IMR-90 (cell line): ENCODE data around the gene MTUS2. TPM values are rescaled to one million over a fixed set of nuclear protein-coding genes. Genes with fewer than 3 reads are reported as not detected.

ENCODE experiments used
- ATAC-seq: fragments of 200-7000 bp; cut with Tn5 transposase; 2 replicates; pipeline ENCODE4 v1.9.1; 2020; ENCODE audit warnings: low read depth, mild to moderate bottlenecking, moderate library complexity
- BruUV-seq: library from RNA; stranded (reverse); fragments of 400-500 nt; replicated peaks from 2 replicates; lab custom pipeline; 2021; lab: Mats Ljungman, UMichigan
- CTCF ChIA-PET: fragments of 300-600 bp; formaldehyde crosslinking; extraction: SDS; loops from one replicate; lab custom pipeline; 2021; ENCODE audit warnings: antibody characterized with exemption; lab: Yijun Ruan, JAX
- POLR2A ChIA-PET: fragments of 300-600 bp; sonication (Branson Sonifier 250); formaldehyde crosslinking; loops from one replicate; lab custom pipeline; 2022; ENCODE audit warnings: antibody characterized with exemption; ENCODE audit not compliant: unreplicated experiment; lab: Charles Lee
- DNase-seq: peaks from one replicate; pipeline ENCODE4 v3.0.0; 2013
- H2AFZ ChIP-seq: replicated peaks from 2 replicates; pipeline ENCODE3; 2013; ENCODE audit warnings: low read length, mild to moderate bottlenecking; ENCODE audit not compliant: poor library complexity
- H2AK5ac ChIP-seq: 2 replicates; pipeline ENCODE4 v1.6.1; 2013; ENCODE audit warnings: low read depth, low read length, inconsistent platforms
- H2AK9ac ChIP-seq: replicated peaks from 2 replicates; pipeline ENCODE3; 2013; ENCODE audit warnings: mild to moderate bottlenecking, low read depth, low read length, moderate library complexity; ENCODE audit not compliant: poor library complexity
- H2BK120ac ChIP-seq: 2 replicates; pipeline ENCODE4 v1.6.1; 2013; ENCODE audit warnings: low read depth, low read length, inconsistent platforms
- H2BK15ac ChIP-seq: 3 replicates; pipeline ENCODE4 v1.6.1; 2013; ENCODE audit warnings: low read depth, low read length, inconsistent platforms
- H2BK20ac ChIP-seq: 2 replicates; pipeline ENCODE4 v1.6.1; 2013; ENCODE audit warnings: low read depth, mild to moderate bottlenecking, inconsistent platforms, low read length, moderate library complexity
- H2BK5ac ChIP-seq: 2 replicates; pipeline ENCODE4 v1.6.1; 2013; ENCODE audit warnings: mild to moderate bottlenecking, low read depth, low read length, inconsistent platforms; ENCODE audit not compliant: poor library complexity, severe bottlenecking
- H3K14ac ChIP-seq: replicated peaks from 2 replicates; pipeline ENCODE4 v1.6.1; 2013; ENCODE audit warnings: low read depth, low read length, inconsistent platforms
- H3K18ac ChIP-seq: 2 replicates; pipeline ENCODE4 v1.6.1; 2013; ENCODE audit warnings: low read depth, low read length, control low read depth
- H3K23ac ChIP-seq: 2 replicates; pipeline ENCODE4 v1.6.1; 2013; ENCODE audit warnings: low read depth, low read length, inconsistent platforms
- H3K27ac ChIP-seq: 2 replicates; pipeline ENCODE4 v1.5.1; 2013; ENCODE audit warnings: mild to moderate bottlenecking, control low read depth, low read length; ENCODE audit not compliant: insufficient read depth
- H3K27me3 ChIP-seq: 2 replicates; pipeline ENCODE4 v1.6.1; 2013; ENCODE audit warnings: low read length; ENCODE audit not compliant: control insufficient read depth, insufficient read depth
- H3K36me3 ChIP-seq: 2 replicates; pipeline ENCODE4 v1.6.1; 2013; ENCODE audit warnings: low read length, mixed read lengths; ENCODE audit not compliant: control insufficient read depth, insufficient read depth
- H3K4ac ChIP-seq: 2 replicates; pipeline ENCODE4 v1.6.1; 2013; ENCODE audit warnings: low read depth, low read length, inconsistent platforms
- H3K4me1 ChIP-seq: 2 replicates; pipeline ENCODE4 v1.6.1; 2013; ENCODE audit warnings: low read length, mixed read lengths; ENCODE audit not compliant: control insufficient read depth, insufficient read depth
- H3K4me2 ChIP-seq: 2 replicates; pipeline ENCODE4 v1.6.1; 2013; ENCODE audit warnings: low read depth, mild to moderate bottlenecking, control low read depth, low read length, moderate library complexity
- H3K4me3 ChIP-seq: 2 replicates; pipeline ENCODE4 v1.5.1; 2013; ENCODE audit warnings: low read depth, mild to moderate bottlenecking, control low read depth, low read length, moderate library complexity; ENCODE audit not compliant: insufficient read depth
- H3K56ac ChIP-seq: 2 replicates; pipeline ENCODE4 v1.6.1; 2013; ENCODE audit warnings: low read length, inconsistent platforms; ENCODE audit not compliant: insufficient read depth; ENCODE audit errors: extremely low read depth
- H3K79me1 ChIP-seq, 2 experiments: 2 replicates each; pipeline ENCODE4 v1.6.1; 2013; ENCODE audit warnings: low read length in 2 of 2, inconsistent platforms in 1 of 2, low read depth in 1 of 2
- H3K9ac ChIP-seq: 2 replicates; pipeline ENCODE4 v1.6.1; 2013; ENCODE audit warnings: low read depth, low read length, control low read depth
- H3K9me1 ChIP-seq: 2 replicates; pipeline ENCODE4 v1.6.1; 2013; ENCODE audit warnings: low read length, inconsistent platforms; ENCODE audit not compliant: insufficient read depth
- H3K9me3 ChIP-seq: 2 replicates; pipeline ENCODE4 v1.6.1; 2013; ENCODE audit warnings: low read length; ENCODE audit not compliant: control insufficient read depth, insufficient read depth
- H4K20me1 ChIP-seq: 2 replicates; pipeline ENCODE4 v1.6.1; 2013; ENCODE audit warnings: low read length, inconsistent platforms; ENCODE audit not compliant: insufficient read depth
- H4K5ac ChIP-seq: 2 replicates; pipeline ENCODE4 v1.6.1; 2013; ENCODE audit warnings: mild to moderate bottlenecking, low read depth, low read length, control low read depth
- H4K8ac ChIP-seq, 2 experiments: 2 replicates each; pipeline ENCODE4 v1.6.1; 2013; ENCODE audit warnings: low read depth in 2 of 2, low read length in 2 of 2, control low read depth in 1 of 2, inconsistent platforms in 1 of 2
- H4K91ac ChIP-seq: 2 replicates; pipeline ENCODE4 v1.6.1; 2013; ENCODE audit warnings: low read depth, low read length, inconsistent platforms; ENCODE audit not compliant: insufficient read depth
- RAD21 ChIP-seq: IDR thresholded peaks from 2 replicates; pipeline ENCODE4 v1.6.1; 2012; ENCODE audit warnings: low read length, improper control_type of control experiment
- WGBS, 2 experiments: methylation state at CpG; one replicate each; pipeline versions ENCODE4 v1.1.5 to v1.1.7; 2013; ENCODE audit warnings: missing lambda C conversion rate in 2 of 2; ENCODE audit not compliant: insufficient read length in 1 of 2; ENCODE audit errors: extremely low coverage in 2 of 2; 5-methylcytosine and 5-hydroxymethylcytosine counted together
- dilution Hi-C: fragments of 300-500 bp; cut with HindIII; formaldehyde crosslinking; loops from one replicate; pipeline ENCODE4 v1.14.3; 2018; ENCODE audit warnings: low sequenced_read_pairs; ENCODE audit not compliant: unreplicated experiment
- in situ Hi-C: fragments of 300-500 bp; cut with MboI; formaldehyde crosslinking; loops from 3 replicates; pipeline ENCODE4 v1.14.3; 2019; ENCODE audit warnings: low sequenced_read_pairs, inconsistent platforms, mixed read lengths
- intact Hi-C: fragments of 100-400 bp; cut with micrococcal nuclease; formaldehyde crosslinking; loops from 2 replicates; pipeline ENCODE4 v1.10.0; 2022
- polyA plus RNA-seq, 3 experiments: library from polyadenylated mRNA; depleted of rRNA; stranded (reverse); fragments of >200 nt; gene quantifications; 2 replicates each; pipeline ENCODE4 v1.2.3, GENCODE V29; 2012; ENCODE audit warnings: low replicate concordance in 1 of 3
- total RNA-seq: library from RNA; depleted of rRNA; stranded (reverse); fragments of >200 nt; gene quantifications from 2 replicates; pipeline ENCODE4 v1.2.3, GENCODE V29; 2012

Gene MTUS2
- total and polyA plus RNA-seq, 2 of the 4 experiments (the other 2 are of a cell fraction): under 0.01 to 0.02 TPM

DNA sequence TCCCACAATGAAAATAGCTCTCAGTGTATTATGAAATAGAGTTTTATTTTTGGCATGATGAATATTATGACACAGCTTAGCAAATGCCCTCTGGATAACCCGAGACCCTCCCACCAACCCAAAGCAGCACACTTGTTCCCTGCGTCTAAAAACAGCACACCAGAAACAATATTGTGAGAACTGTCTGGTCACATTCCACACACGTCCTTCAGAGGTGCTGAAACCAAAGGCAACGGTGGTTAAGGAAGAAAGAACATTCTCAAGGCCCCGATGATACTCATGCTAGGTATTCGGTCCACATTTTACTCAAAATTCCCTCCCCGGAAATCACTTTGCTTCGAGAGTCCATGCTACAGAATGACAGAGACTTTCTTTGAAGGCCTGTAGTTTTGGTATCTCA is 618.6 kb downstream of the MTUS2 start:
- no peak overlapping the region for H3K23ac ChIP-seq
- H3K27me3 ChIP-seq: peaks cover 5% of the 10 kb centered on the region; the same call in 1 of the 2 replicates
- H3K9ac ChIP-seq: no peak overlapping the region
- no peak overlapping the region for H2BK120ac ChIP-seq
- H3K9me1 ChIP-seq: peaks cover 15% of the 10 kb centered on the region; the same call in 1 of the 2 replicates
- no peaks in the 10 kb centered on the region for H3K36me3 ChIP-seq
- H4K8ac ChIP-seq: no peak overlapping the region
- in situ Hi-C loops (no loop called here), intact Hi-C loops (no loop called here), dilution Hi-C loops (no loop called here)
- H2BK5ac ChIP-seq: no peak overlapping the region
- no peak overlapping the region for H2BK20ac ChIP-seq
- peaks cover 7% of the 10 kb centered on the region; the same call in 1 of the 2 replicates for H4K20me1 ChIP-seq
- no peak overlapping the region for H3K4ac ChIP-seq
- no peaks in the 10 kb centered on the region for H3K79me1 ChIP-seq
- no peak for ATAC-seq
- no TSS peak for BruUV-seq
- no peak overlapping the region for H2BK15ac ChIP-seq
- DNase-seq: no peak
- no peak overlapping the region for H3K4me2 ChIP-seq
- H4K5ac ChIP-seq: no peak overlapping the region
- H2AK5ac ChIP-seq: no peak overlapping the region
- H2AK9ac ChIP-seq: no peak overlapping the region
- ChIA-PET CTCF (no interaction called here), POLR2A (no interaction called here)
- H2AFZ ChIP-seq: no peak overlapping the region
- no peaks in the 10 kb centered on the region for H3K9me3 ChIP-seq
- H3K4me1 ChIP-seq: peaks cover 17% of the 10 kb centered on the region
- 40% methylated on average over 1 of the region's 8 CpGs; no CpG with 5 or more reads in 1 of the 2 experiments for WGBS, 2 experiments
- H3K14ac ChIP-seq: no peak overlapping the region
- no peak overlapping the region for H3K56ac ChIP-seq
- H3K18ac ChIP-seq: no peak overlapping the region
- H3K27ac ChIP-seq: no peak overlapping the region
- no peak overlapping the region for H3K4me3 ChIP-seq
- H4K91ac ChIP-seq: no peak overlapping the region
- TF ChIP-seq RAD21: no peak
